ENCODE measurements around the gene TEAD4.

The TEAD4 gene

DNA sequence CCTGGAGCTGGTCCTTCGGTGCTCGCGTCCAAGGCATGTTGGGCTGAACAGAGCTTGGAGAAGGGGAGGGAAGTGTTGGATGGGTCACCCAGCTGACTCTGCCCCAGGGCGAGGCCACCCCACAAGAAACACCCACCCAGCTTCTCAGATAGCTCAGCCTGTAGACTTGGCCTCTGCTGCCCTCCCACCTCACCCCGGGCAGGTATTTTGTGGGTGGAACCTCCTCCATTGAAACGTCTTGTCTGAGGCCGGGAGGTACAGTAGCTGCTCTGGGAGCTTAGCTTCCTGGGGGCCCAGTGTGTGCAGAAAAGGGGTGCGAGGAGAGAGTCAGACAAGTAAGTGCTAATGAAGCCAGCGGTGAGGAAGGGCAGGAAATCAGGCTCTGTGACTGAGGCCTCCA, 63.2 kb downstream of the TEAD4 start:
- Histone ChIP-seq H3K27ac (ENCODE audit: insufficient read depth, low read length, poor library complexity, severe bottlenecking) (no peak overlapping the region), H3K4me1 (ENCODE audit: control insufficient read depth, insufficient read depth, low read length, poor library complexity, severe bottlenecking) (no peaks in the 10 kb centered on the region), H3K4me3 (ENCODE audit: insufficient read depth, low read depth, low read length, poor library complexity, severe bottlenecking) (no peak overlapping the region), H3K27me3 (replicated peaks; ENCODE audit: control insufficient read depth, insufficient read depth, low read length, poor library complexity, severe bottlenecking) (no peaks in the 10 kb centered on the region), H3K9me3 (ENCODE audit: control insufficient read depth, low read length) (no peaks in the 10 kb centered on the region), H3K36me3 (ENCODE audit: control insufficient read depth, insufficient read depth, low read length) (no peaks in the 10 kb centered on the region)
- no peak for DNase-seq

- no peak for DNase-seq
- H3K4me1 ChIP-seq (ENCODE audit: control insufficient read depth, insufficient read depth, low read length, poor library complexity, severe bottlenecking), result no peaks in the 10 kb centered on the region
- no peaks in the 10 kb centered on the region for H3K36me3 ChIP-seq (ENCODE audit: control insufficient read depth, insufficient read depth, low read length)
- H3K4me3 ChIP-seq (ENCODE audit: insufficient read depth, low read depth, low read length, poor library complexity, severe bottlenecking), result no peak overlapping the region
- no peaks in the 10 kb centered on the region for H3K27me3 ChIP-seq (replicated peaks; ENCODE audit: control insufficient read depth, insufficient read depth, low read length, poor library complexity, severe bottlenecking)
- no peak overlapping the region for H3K27ac ChIP-seq (ENCODE audit: insufficient read depth, low read length, poor library complexity, severe bottlenecking)
- H3K9me3 ChIP-seq (ENCODE audit: control insufficient read depth, low read length), result no peaks in the 10 kb centered on the region
Measured at GRCh38 chr12:3022961-3023360, 63.8 kb downstream of the TEAD4 start.

DNA sequence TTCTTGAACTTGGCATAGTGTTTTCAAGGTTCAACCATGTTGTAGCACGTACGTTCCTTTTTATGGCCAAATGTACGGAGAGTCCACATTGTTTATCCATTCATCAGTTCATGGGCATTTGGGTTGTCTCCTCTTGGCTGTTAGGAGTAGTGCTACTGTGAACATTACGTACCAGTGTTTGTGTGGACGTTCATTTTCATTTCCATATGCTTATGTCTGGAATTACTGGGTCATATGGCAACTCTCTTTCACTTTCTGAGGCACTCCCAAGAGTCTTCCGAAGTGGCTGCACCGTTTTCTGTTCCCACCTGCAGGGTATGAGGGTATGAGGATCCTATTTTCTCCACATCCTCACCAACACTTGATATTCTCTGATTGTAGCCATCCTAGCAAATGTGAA, 68.9 kb downstream of the TEAD4 start:
- DNase-seq, result no peak
- no peaks in the 10 kb centered on the region for H3K4me1 ChIP-seq (ENCODE audit: control insufficient read depth, insufficient read depth, low read length, poor library complexity, severe bottlenecking)
- H3K36me3 ChIP-seq (ENCODE audit: control insufficient read depth, insufficient read depth, low read length), result no peaks in the 10 kb centered on the region
- no peak overlapping the region for H3K4me3 ChIP-seq (ENCODE audit: insufficient read depth, low read depth, low read length, poor library complexity, severe bottlenecking)
- no peak overlapping the region for H3K27ac ChIP-seq (ENCODE audit: insufficient read depth, low read length, poor library complexity, severe bottlenecking)
- no peaks in the 10 kb centered on the region for H3K9me3 ChIP-seq (ENCODE audit: control insufficient read depth, low read length)
- peaks cover 3% of the 10 kb centered on the region for H3K27me3 ChIP-seq (replicated peaks; ENCODE audit: control insufficient read depth, insufficient read depth, low read length, poor library complexity, severe bottlenecking)

DNA sequence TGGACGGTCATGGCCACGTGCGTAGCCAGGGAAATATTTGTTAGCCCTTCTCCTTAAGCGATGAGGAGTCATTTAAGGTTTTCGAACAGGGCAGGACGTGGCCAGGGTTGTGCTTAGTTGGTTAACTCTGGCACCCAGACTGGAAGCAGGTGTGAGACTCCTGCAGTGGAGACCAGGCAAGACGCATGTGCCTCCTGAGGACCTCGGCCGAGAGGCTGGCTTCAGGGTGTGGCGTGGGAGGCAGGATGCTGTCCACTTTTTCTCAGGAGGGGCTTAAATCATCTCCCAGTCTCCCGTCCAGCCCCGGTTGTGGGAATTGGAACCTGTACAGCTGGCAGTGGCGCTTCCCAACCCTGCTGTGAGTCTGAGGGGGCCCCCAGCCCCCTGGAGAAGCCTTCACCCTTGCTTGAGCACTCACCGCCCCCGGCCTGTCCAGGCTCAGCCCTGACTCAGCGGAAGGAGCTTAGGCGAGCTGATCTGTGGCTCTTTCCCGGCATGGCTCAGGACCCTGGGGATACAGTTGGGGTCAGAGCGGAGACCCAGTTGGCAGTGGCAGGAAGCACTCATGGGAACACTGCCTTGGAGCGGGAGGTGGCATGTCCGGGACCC, 71.7 kb downstream of the TEAD4 start:
- no peak for DNase-seq
- no peak overlapping the region for H3K4me3 ChIP-seq (ENCODE audit: insufficient read depth, low read depth, low read length, poor library complexity, severe bottlenecking)
- no peaks in the 10 kb centered on the region for H3K4me1 ChIP-seq (ENCODE audit: control insufficient read depth, insufficient read depth, low read length, poor library complexity, severe bottlenecking)
- peaks cover 3% of the 10 kb centered on the region for H3K27me3 ChIP-seq (replicated peaks; ENCODE audit: control insufficient read depth, insufficient read depth, low read length, poor library complexity, severe bottlenecking)
- no peaks in the 10 kb centered on the region for H3K9me3 ChIP-seq (ENCODE audit: control insufficient read depth, low read length)
- H3K36me3 ChIP-seq (ENCODE audit: control insufficient read depth, insufficient read depth, low read length), result no peaks in the 10 kb centered on the region
- no peak overlapping the region for H3K27ac ChIP-seq (ENCODE audit: insufficient read depth, low read length, poor library complexity, severe bottlenecking)

- DNase-seq, result no peak
- no peak overlapping the region for H3K27ac ChIP-seq (ENCODE audit: insufficient read depth, low read length, poor library complexity, severe bottlenecking)
- H3K27me3 ChIP-seq (replicated peaks; ENCODE audit: control insufficient read depth, insufficient read depth, low read length, poor library complexity, severe bottlenecking), result peaks cover 3% of the 10 kb centered on the region
- H3K36me3 ChIP-seq (ENCODE audit: control insufficient read depth, insufficient read depth, low read length), result no peaks in the 10 kb centered on the region
- no peaks in the 10 kb centered on the region for H3K4me1 ChIP-seq (ENCODE audit: control insufficient read depth, insufficient read depth, low read length, poor library complexity, severe bottlenecking)
- no peak overlapping the region for H3K4me3 ChIP-seq (ENCODE audit: insufficient read depth, low read depth, low read length, poor library complexity, severe bottlenecking)
- H3K9me3 ChIP-seq (ENCODE audit: control insufficient read depth, low read length), result no peaks in the 10 kb centered on the region
Measured at GRCh38 chr12:3032161-3032560, 73.0 kb downstream of the TEAD4 start.

GRCh38 chr12:3032770-3033538, 73.8 kb downstream of the TEAD4 start:
- DNase-seq, result no peak

DNA sequence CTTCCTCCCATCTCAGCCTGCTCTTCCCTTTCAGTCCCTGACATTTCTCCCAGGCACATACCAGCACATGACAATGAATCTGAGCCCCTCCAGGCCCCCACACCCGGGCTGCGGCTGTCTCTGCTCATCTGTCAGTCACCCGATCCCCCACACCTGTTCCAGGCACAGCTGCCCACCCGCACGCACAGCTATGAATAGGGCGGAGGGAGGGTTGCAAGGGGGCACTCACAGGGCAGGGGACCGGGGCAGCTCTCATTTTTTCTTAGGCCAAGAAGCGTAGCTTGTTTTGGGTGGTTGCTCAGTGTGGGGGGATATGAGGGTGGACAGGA, 74.3 kb downstream of the TEAD4 start:
- Histone ChIP-seq H3K4me1 (ENCODE audit: control insufficient read depth, insufficient read depth, low read length, poor library complexity, severe bottlenecking) (no peaks in the 10 kb centered on the region), H3K27ac (ENCODE audit: insufficient read depth, low read length, poor library complexity, severe bottlenecking) (no peak overlapping the region), H3K9me3 (ENCODE audit: control insufficient read depth, low read length) (no peaks in the 10 kb centered on the region), H3K27me3 (replicated peaks; ENCODE audit: control insufficient read depth, insufficient read depth, low read length, poor library complexity, severe bottlenecking) (peaks cover 3% of the 10 kb centered on the region), H3K4me3 (ENCODE audit: insufficient read depth, low read depth, low read length, poor library complexity, severe bottlenecking) (no peak overlapping the region), H3K36me3 (ENCODE audit: control insufficient read depth, insufficient read depth, low read length) (no peaks in the 10 kb centered on the region)
- DNase-seq, result no peak

More at GRCh38 chr12:3032770-3033538, 73.8 kb downstream of the TEAD4 start:
- no peaks in the 10 kb centered on the region for H3K36me3 ChIP-seq (ENCODE audit: control insufficient read depth, insufficient read depth, low read length)
- H3K27me3 ChIP-seq (replicated peaks; ENCODE audit: control insufficient read depth, insufficient read depth, low read length, poor library complexity, severe bottlenecking), result peaks cover 3% of the 10 kb centered on the region
- H3K4me1 ChIP-seq (ENCODE audit: control insufficient read depth, insufficient read depth, low read length, poor library complexity, severe bottlenecking), result no peaks in the 10 kb centered on the region
- H3K27ac ChIP-seq (ENCODE audit: insufficient read depth, low read length, poor library complexity, severe bottlenecking), result no peak overlapping the region
- H3K9me3 ChIP-seq (ENCODE audit: control insufficient read depth, low read length), result no peaks in the 10 kb centered on the region
- H3K4me3 ChIP-seq (ENCODE audit: insufficient read depth, low read depth, low read length, poor library complexity, severe bottlenecking), result no peak overlapping the region

- no peaks in the 10 kb centered on the region for H3K9me3 ChIP-seq (ENCODE audit: control insufficient read depth, low read length)
- H3K4me3 ChIP-seq (ENCODE audit: insufficient read depth, low read depth, low read length, poor library complexity, severe bottlenecking), result no peak overlapping the region
- H3K4me1 ChIP-seq (ENCODE audit: control insufficient read depth, insufficient read depth, low read length, poor library complexity, severe bottlenecking), result no peaks in the 10 kb centered on the region
- H3K27ac ChIP-seq (ENCODE audit: insufficient read depth, low read length, poor library complexity, severe bottlenecking), result no peak overlapping the region
- no peak for DNase-seq
- peaks cover 3% of the 10 kb centered on the region for H3K27me3 ChIP-seq (replicated peaks; ENCODE audit: control insufficient read depth, insufficient read depth, low read length, poor library complexity, severe bottlenecking)
- no peaks in the 10 kb centered on the region for H3K36me3 ChIP-seq (ENCODE audit: control insufficient read depth, insufficient read depth, low read length)
Measured at GRCh38 chr12:3034067-3034750, 75.0 kb downstream of the TEAD4 start.

- Histone ChIP-seq H3K27me3 (replicated peaks; ENCODE audit: control insufficient read depth, insufficient read depth, low read length, poor library complexity, severe bottlenecking) (peaks cover 3% of the 10 kb centered on the region), H3K4me1 (ENCODE audit: control insufficient read depth, insufficient read depth, low read length, poor library complexity, severe bottlenecking) (no peaks in the 10 kb centered on the region), H3K4me3 (ENCODE audit: insufficient read depth, low read depth, low read length, poor library complexity, severe bottlenecking) (no peak overlapping the region), H3K36me3 (ENCODE audit: control insufficient read depth, insufficient read depth, low read length) (no peaks in the 10 kb centered on the region), H3K9me3 (ENCODE audit: control insufficient read depth, low read length) (no peaks in the 10 kb centered on the region), H3K27ac (ENCODE audit: insufficient read depth, low read length, poor library complexity, severe bottlenecking) (no peak overlapping the region)
- no peak for DNase-seq
Measured at GRCh38 chr12:3035171-3035570, 76.0 kb downstream of the TEAD4 start.
